GM10847 (cell line): ENCODE results near the gene GRIK1.

Source experiments
- POLR2A ChIP-seq: IDR thresholded peaks from 2 replicates; pipeline ENCODE4 v1.6.1; 2011; ENCODE audit not compliant: insufficient read length; ENCODE audit errors: extremely low read depth

GRIK1 gene

GRCh38 chr21:29939104-29939923 is 482 bp downstream of the GRIK1 start:
- TF ChIP-seq POLR2A, result no peak

GRCh38 chr21:29938776-29939103 is 1.1 kb downstream of the GRIK1 start:
- TF ChIP-seq POLR2A, result no peak

- TF ChIP-seq POLR2A, result no peak
Observed at GRCh38 chr21:29933088-29933487, 6.7 kb downstream of the GRIK1 start.

- TF ChIP-seq POLR2A, result no peak
Observed at GRCh38 chr21:29928537-29928936, 11.3 kb downstream of the GRIK1 start.

GRCh38 chr21:29920938-29921337 is 18.9 kb downstream of the GRIK1 start:
- no peak for TF ChIP-seq POLR2A

GRCh38 chr21:29914326-29914725 is 25.5 kb downstream of the GRIK1 start:
- TF ChIP-seq POLR2A, result no peak

- TF ChIP-seq POLR2A, result no peak
Observed at GRCh38 chr21:29909571-29909970, 30.2 kb downstream of the GRIK1 start.

- no peak for TF ChIP-seq POLR2A
Observed at GRCh38 chr21:29904359-29905282, 35.2 kb downstream of the GRIK1 start.

- no peak for TF ChIP-seq POLR2A
Observed at GRCh38 chr21:29896884-29897283, 42.9 kb downstream of the GRIK1 start.

- TF ChIP-seq POLR2A, result no peak
Observed at GRCh38 chr21:29893687-29894086, 46.1 kb downstream of the GRIK1 start.

- TF ChIP-seq POLR2A, result no peak
Observed at GRCh38 chr21:29892379-29892778, 47.4 kb downstream of the GRIK1 start.

GRCh38 chr21:29888437-29888836 is 51.4 kb downstream of the GRIK1 start:
- TF ChIP-seq POLR2A, result no peak

GRCh38 chr21:29887313-29888009 is 52.3 kb downstream of the GRIK1 start:
- TF ChIP-seq POLR2A, result no peak

- TF ChIP-seq POLR2A, result no peak
Observed at GRCh38 chr21:29885491-29885890, 54.3 kb downstream of the GRIK1 start.

GRCh38 chr21:29875873-29876272 is 63.9 kb downstream of the GRIK1 start:
- no peak for TF ChIP-seq POLR2A

GRCh38 chr21:29875036-29875716 is 64.6 kb downstream of the GRIK1 start:
- no peak for TF ChIP-seq POLR2A

GRCh38 chr21:29873908-29874307 is 65.9 kb downstream of the GRIK1 start:
- TF ChIP-seq POLR2A, result no peak
